ENCODE results near the gene ACD. TPM values are rescaled to one million over a fixed set of nuclear protein-coding genes. Genes with fewer than 3 reads are reported as not detected.
A peak's percentile ranks its signal among the peaks of the same experiment; 100 is the strongest.

The ACD gene
- total RNA-seq, 1 donor from 2014 or later: 21.3 TPM

GRCh38 chr16:67667817-67668494, 7.9 kb upstream of the ACD start:
- Mint-ChIP-seq H3K4me1 (ENCODE audit: unreplicated experiment) (peaks cover 28% of the 10 kb centered on the region), H3K27me3 (ENCODE audit: unreplicated experiment) (no peaks in the 10 kb centered on the region), H3K4me3 (ENCODE audit: unreplicated experiment) (peak overlapping the region; percentile 82), H3K9me3 (ENCODE audit: unreplicated experiment) (no peaks in the 10 kb centered on the region), H3K36me3 (ENCODE audit: unreplicated experiment) (peaks cover 6% of the 10 kb centered on the region), H3K27ac (ENCODE audit: unreplicated experiment) (peak overlapping the region; percentile 68)
- TF ChIP-seq CTCF (IDR thresholded peaks at IDR 0.05): peak; percentile 73
- DNase-seq (ENCODE audit: extremely low spot score, unreplicated experiment): peak; percentile 93

- TF ChIP-seq CTCF (IDR thresholded peaks at IDR 0.05): no peak
- H3K9me3 Mint-ChIP-seq (ENCODE audit: unreplicated experiment): no peaks in the 10 kb centered on the region
- H3K27ac Mint-ChIP-seq (ENCODE audit: unreplicated experiment): peak overlapping the region; percentile 68
- H3K4me1 Mint-ChIP-seq (ENCODE audit: unreplicated experiment): peaks cover 24% of the 10 kb centered on the region
- no peaks in the 10 kb centered on the region for H3K27me3 Mint-ChIP-seq (ENCODE audit: unreplicated experiment)
- no peak for DNase-seq (ENCODE audit: extremely low spot score, unreplicated experiment)
- peaks cover 6% of the 10 kb centered on the region for H3K36me3 Mint-ChIP-seq (ENCODE audit: unreplicated experiment)
- peak overlapping the region; percentile 82 for H3K4me3 Mint-ChIP-seq (ENCODE audit: unreplicated experiment)
Measured at GRCh38 chr16:67667453-67667816, 7.4 kb upstream of the ACD start.

- Mint-ChIP-seq H3K27ac (ENCODE audit: unreplicated experiment) (peak within 1 kb of the TSS; percentile 68), H3K4me3 (ENCODE audit: unreplicated experiment) (peak within 1 kb of the TSS; percentile 82), H3K36me3 (ENCODE audit: unreplicated experiment) (peaks cover 6% of the 10 kb centered on the region), H3K27me3 (ENCODE audit: unreplicated experiment) (no peaks in the 10 kb centered on the region), H3K9me3 (ENCODE audit: unreplicated experiment) (no peaks in the 10 kb centered on the region), H3K4me1 (ENCODE audit: unreplicated experiment) (peaks cover 22% of the 10 kb centered on the region)
- peak; percentile 89 for DNase-seq (ENCODE audit: extremely low spot score, unreplicated experiment)
- no peak for TF ChIP-seq CTCF (IDR thresholded peaks at IDR 0.05)
Measured at GRCh38 chr16:67666559-67667452, 6.7 kb upstream of the ACD start, which contains the start of the genes C16orf86 and ENKD1. TSS of gene C16orf86 (plus strand) at chr16:67666814. CDS start at chr16:67666971, 157 bp downstream. TSS of gene ENKD1 (minus strand) at chr16:67666750. CDS start at chr16:67666442, 308 bp downstream.

GRCh38 chr16:67666032-67666551, 6.0 kb upstream of the ACD start:
- peak overlapping the region; percentile 18 for H3K27ac Mint-ChIP-seq (ENCODE audit: unreplicated experiment)
- no peaks in the 10 kb centered on the region for H3K27me3 Mint-ChIP-seq (ENCODE audit: unreplicated experiment)
- DNase-seq (ENCODE audit: extremely low spot score, unreplicated experiment): peak; percentile 85
- H3K4me3 Mint-ChIP-seq (ENCODE audit: unreplicated experiment): peak overlapping the region; percentile 68
- peaks cover 6% of the 10 kb centered on the region for H3K36me3 Mint-ChIP-seq (ENCODE audit: unreplicated experiment)
- no peaks in the 10 kb centered on the region for H3K9me3 Mint-ChIP-seq (ENCODE audit: unreplicated experiment)
- TF ChIP-seq CTCF (IDR thresholded peaks at IDR 0.05): no peak
- peaks cover 27% of the 10 kb centered on the region for H3K4me1 Mint-ChIP-seq (ENCODE audit: unreplicated experiment)
